ENCODE results near the gene KRT39.

DNA sequence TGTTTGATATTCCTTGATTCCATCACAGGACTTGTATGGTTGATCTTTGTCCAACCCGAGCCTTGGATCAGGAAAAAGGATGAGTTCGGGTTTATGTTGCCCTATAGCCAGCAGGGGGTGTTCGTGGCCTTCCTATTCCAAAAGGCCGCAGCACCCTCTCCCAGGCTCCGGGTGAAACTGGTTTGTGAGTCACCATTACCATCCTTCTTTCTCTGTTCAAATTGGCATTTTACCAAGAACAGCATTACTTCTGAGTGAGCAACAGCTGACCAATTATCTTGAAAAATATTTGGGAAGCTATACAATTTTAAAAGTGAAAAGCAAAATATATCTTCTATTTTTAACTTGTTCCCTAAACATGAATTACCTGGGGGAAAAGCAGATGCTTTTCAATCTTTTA is 57.4 kb downstream of the KRT39 start:
- TF ChIP-seq, protein P1, sequence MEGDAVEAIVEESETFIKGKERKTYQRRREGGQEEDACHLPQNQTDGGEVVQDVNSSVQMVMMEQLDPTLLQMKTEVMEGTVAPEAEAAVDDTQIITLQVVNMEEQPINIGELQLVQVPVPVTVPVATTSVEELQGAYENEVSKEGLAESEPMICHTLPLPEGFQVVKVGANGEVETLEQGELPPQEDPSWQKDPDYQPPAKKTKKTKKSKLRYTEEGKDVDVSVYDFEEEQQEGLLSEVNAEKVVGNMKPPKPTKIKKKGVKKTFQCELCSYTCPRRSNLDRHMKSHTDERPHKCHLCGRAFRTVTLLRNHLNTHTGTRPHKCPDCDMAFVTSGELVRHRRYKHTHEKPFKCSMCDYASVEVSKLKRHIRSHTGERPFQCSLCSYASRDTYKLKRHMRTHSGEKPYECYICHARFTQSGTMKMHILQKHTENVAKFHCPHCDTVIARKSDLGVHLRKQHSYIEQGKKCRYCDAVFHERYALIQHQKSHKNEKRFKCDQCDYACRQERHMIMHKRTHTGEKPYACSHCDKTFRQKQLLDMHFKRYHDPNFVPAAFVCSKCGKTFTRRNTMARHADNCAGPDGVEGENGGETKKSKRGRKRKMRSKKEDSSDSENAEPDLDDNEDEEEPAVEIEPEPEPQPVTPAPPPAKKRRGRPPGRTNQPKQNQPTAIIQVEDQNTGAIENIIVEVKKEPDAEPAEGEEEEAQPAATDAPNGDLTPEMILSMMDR (IDR thresholded peaks at IDR 0.05) = peak; percentile 2 to 82 (median 81)
- TF ChIP-seq POLR2A (IDR thresholded peaks at IDR 0.05) = no peak

Measured in body of pancreas (tissue), 4 donors.